Esophagus muscularis mucosa (tissue), 3 donors: ENCODE data around the gene CFL1.

Experiments
- POLR2AphosphoS5 ChIP-seq, 2 donors: sonication (generic); formaldehyde crosslinking; IDR thresholded peaks; one replicate each; pipeline ENCODE4 v1.6.1; 2017; ENCODE audit warnings: antibody characterized with exemption in 2 of 2
- TF ChIP-seq, protein P1 (sequence below), 3 experiments: fragments of 200-600 bp in 2 of 3; fragments of 450-650 bp in 1 of 3; sonication (generic) in 2 of 3; IDR thresholded peaks; one replicate each; pipeline ENCODE4 v1.5.1; 2017 to 2019; ENCODE audit warnings: antibody characterized with exemption in 3 of 3, mild to moderate bottlenecking in 2 of 3, moderate library complexity in 1 of 3

DNA sequence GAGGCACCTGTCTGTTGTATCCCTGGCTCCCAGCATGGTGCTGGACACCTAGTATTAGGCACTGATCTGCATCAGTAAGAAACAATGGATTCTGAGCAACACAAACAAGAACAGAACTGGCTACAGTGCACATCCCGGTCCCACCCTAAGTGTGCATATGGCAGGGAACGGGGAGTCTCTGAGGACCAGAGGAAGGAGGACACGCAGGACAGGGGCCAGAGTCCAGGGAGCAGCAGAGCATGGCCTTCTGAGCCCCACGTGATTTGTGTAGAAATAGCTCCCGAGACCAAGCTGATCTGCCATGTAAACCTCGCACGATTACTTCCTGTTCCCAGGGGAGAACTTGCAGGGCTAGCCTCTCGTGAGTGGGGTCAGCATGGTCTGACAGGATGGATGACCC, 36.9 kb downstream of the CFL1 start:
- TF ChIP-seq, protein P1, sequence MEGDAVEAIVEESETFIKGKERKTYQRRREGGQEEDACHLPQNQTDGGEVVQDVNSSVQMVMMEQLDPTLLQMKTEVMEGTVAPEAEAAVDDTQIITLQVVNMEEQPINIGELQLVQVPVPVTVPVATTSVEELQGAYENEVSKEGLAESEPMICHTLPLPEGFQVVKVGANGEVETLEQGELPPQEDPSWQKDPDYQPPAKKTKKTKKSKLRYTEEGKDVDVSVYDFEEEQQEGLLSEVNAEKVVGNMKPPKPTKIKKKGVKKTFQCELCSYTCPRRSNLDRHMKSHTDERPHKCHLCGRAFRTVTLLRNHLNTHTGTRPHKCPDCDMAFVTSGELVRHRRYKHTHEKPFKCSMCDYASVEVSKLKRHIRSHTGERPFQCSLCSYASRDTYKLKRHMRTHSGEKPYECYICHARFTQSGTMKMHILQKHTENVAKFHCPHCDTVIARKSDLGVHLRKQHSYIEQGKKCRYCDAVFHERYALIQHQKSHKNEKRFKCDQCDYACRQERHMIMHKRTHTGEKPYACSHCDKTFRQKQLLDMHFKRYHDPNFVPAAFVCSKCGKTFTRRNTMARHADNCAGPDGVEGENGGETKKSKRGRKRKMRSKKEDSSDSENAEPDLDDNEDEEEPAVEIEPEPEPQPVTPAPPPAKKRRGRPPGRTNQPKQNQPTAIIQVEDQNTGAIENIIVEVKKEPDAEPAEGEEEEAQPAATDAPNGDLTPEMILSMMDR (IDR thresholded peaks at IDR 0.05), result no peak
- no peak for TF ChIP-seq POLR2AphosphoS5 (IDR thresholded peaks at IDR 0.05)
